K562 (cell line): ENCODE data around the gene UBE2N. TPM values are rescaled to one million over a fixed set of nuclear protein-coding genes. Genes with fewer than 3 reads are reported as not detected.
A peak's percentile ranks its signal among the peaks of the same experiment; 100 is the strongest.

Source experiments
- CHD4 ChIP-seq: fragments of 200-600 bp; sonication (generic); IDR thresholded peaks from 3 replicates; pipeline ENCODE4 v1.6.1; 2012; ENCODE audit warnings: low read depth, mild to moderate bottlenecking, mixed read lengths, low read length, inconsistent platforms; ENCODE audit not compliant: insufficient read depth, insufficient replicate concordance, poor library complexity, severe bottlenecking
- FIP1L1 ChIP-seq: fragments of 200-400 bp; formaldehyde crosslinking; IDR thresholded peaks from 2 replicates; pipeline ENCODE4 v1.6.1; 2018; ENCODE audit warnings: mild to moderate bottlenecking, low read depth, low read length; ENCODE audit not compliant: poor library complexity, severe bottlenecking
- FOXA1 ChIP-seq: fragments of 450-650 bp; IDR thresholded peaks from 2 replicates; pipeline ENCODE4 v1.6.1; 2016; ENCODE audit warnings: mild to moderate bottlenecking, borderline replicate concordance
- HMG20B ChIP-seq: fragments of 250-450 bp; sonication (Bioruptor Pico); IDR thresholded peaks from 2 replicates; pipeline ENCODE4 v1.5.0; 2021; ENCODE audit warnings: mild to moderate bottlenecking
- LCOR ChIP-seq: sonication (generic); formaldehyde crosslinking; IDR thresholded peaks from 2 replicates; pipeline ENCODE4 v1.8.0; 2022; ENCODE audit warnings: mild to moderate bottlenecking, missing genetic modification reagents
- MAZ ChIP-seq, 2 experiments: fragments of 450-650 bp in 1 of 2; sonication (generic) in 1 of 2; formaldehyde crosslinking; IDR thresholded peaks in 1 of 2; conservative IDR thresholded peaks in 1 of 2; 2 replicates each; pipeline versions ENCODE4 v1.4.0 to v1.5.0; 2020; ENCODE audit warnings: mild to moderate bottlenecking in 1 of 2, missing genetic modification reagents in 1 of 2
- NR3C1 ChIP-seq: sonication (generic); formaldehyde crosslinking; IDR thresholded peaks from 2 replicates; pipeline ENCODE4 v1.8.1; 2022; ENCODE audit warnings: missing genetic modification reagents
- SP1 ChIP-seq: sonication (generic); formaldehyde crosslinking; IDR thresholded peaks from 2 replicates; pipeline ENCODE4 v1.8.1; 2022; ENCODE audit warnings: mild to moderate bottlenecking, missing genetic modification reagents
- TAF7 ChIP-seq: fragments of 450-650 bp; IDR thresholded peaks from 2 replicates; pipeline ENCODE4 v1.6.1; 2016; ENCODE audit warnings: missing genetic modification characterization, missing compliant biosample characterization
- ZBTB7A ChIP-seq: IDR thresholded peaks from 2 replicates; pipeline ENCODE4 v1.6.1; 2011; ENCODE audit warnings: low read depth, mild to moderate bottlenecking, low read length, moderate library complexity, borderline replicate concordance; ENCODE audit not compliant: control insufficient read depth
- polyA plus RNA-seq, 8 experiments: library from polyadenylated mRNA; depleted of rRNA in 4 of 8; stranded (reverse) in 5 of 8; unstranded in 3 of 8; fragments of >200 nt; fragmentation: Nextera tagmentation in 2 of 8; fragmentation: Illumina TruSeq in 1 of 8; extraction: Ambion mirVana in 2 of 8; extraction: Trizol in 1 of 8; gene quantifications; 2 replicates each; pipeline versions ENCODE4 v1.2.1 to v1.2.3, GENCODE V29; 2011 to 2014; ENCODE audit warnings: inconsistent platforms in 1 of 8, missing spikeins in 1 of 8
- total RNA-seq, 7 experiments: library from RNA; depleted of rRNA in 6 of 7; stranded (reverse); fragments of >200 nt in 6 of 7; fragmentation: Illumina TruSeq in 2 of 7; extraction: Trizol in 2 of 7; gene quantifications; 2 replicates each; pipeline versions ENCODE4 v1.2.1 to v1.2.3, GENCODE V29; 2011 to 2021; ENCODE audit warnings: low replicate concordance in 1 of 7
- TF ChIP-seq, protein P1 (sequence below): fragments of 450-650 bp; formaldehyde crosslinking; IDR thresholded peaks from 2 replicates; pipeline ENCODE4 v1.4.0; 2020; ENCODE audit warnings: mild to moderate bottlenecking, mixed read lengths
- TF ChIP-seq, protein P2 (sequence below): fragments of 450-650 bp; IDR thresholded peaks from 2 replicates; pipeline ENCODE4 v1.6.1; 2016; ENCODE audit warnings: mild to moderate bottlenecking, moderate library complexity

The UBE2N gene
- total and polyA plus RNA-seq, 9 of the 15 experiments (the other 6 are each of a cell fraction or from before 2014, with no cell fraction given), result 189 to 826 (median 260) TPM

- TF ChIP-seq, protein P1, sequence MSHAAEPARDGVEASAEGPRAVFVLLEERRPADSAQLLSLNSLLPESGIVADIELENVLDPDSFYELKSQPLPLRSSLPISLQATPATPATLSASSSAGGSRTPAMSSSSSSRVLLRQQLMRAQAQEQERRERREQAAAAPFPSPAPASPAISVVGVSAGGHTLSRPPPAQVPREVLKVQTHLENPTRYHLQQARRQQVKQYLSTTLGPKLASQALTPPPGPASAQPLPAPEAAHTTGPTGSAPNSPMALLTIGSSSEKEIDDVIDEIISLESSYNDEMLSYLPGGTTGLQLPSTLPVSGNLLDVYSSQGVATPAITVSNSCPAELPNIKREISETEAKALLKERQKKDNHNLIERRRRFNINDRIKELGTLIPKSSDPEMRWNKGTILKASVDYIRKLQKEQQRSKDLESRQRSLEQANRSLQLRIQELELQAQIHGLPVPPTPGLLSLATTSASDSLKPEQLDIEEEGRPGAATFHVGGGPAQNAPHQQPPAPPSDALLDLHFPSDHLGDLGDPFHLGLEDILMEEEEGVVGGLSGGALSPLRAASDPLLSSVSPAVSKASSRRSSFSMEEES (CRISPR knock-in tag), result no peak
- TF ChIP-seq NR3C1 (no peak; the same call in 1 of the 2 replicates), TAF7 (tag) (no peak; the same call in 1 of the 2 replicates), ZBTB7A (peak; percentile 81), LCOR (CRISPR knock-in tag) (no peak), MAZ (CRISPR knock-in tag; conservative IDR thresholded peaks at IDR 0.05 in 1 of 2, IDR thresholded peaks at IDR 0.05 in 1 of 2) (peak; percentile 96 to 98), FOXA1 (no peak), CHD4 (no peak), SP1 (peak; percentile 86), FIP1L1 (no peak), HMG20B (CRISPR knock-in tag) (no peak)
- TF ChIP-seq, protein P2, sequence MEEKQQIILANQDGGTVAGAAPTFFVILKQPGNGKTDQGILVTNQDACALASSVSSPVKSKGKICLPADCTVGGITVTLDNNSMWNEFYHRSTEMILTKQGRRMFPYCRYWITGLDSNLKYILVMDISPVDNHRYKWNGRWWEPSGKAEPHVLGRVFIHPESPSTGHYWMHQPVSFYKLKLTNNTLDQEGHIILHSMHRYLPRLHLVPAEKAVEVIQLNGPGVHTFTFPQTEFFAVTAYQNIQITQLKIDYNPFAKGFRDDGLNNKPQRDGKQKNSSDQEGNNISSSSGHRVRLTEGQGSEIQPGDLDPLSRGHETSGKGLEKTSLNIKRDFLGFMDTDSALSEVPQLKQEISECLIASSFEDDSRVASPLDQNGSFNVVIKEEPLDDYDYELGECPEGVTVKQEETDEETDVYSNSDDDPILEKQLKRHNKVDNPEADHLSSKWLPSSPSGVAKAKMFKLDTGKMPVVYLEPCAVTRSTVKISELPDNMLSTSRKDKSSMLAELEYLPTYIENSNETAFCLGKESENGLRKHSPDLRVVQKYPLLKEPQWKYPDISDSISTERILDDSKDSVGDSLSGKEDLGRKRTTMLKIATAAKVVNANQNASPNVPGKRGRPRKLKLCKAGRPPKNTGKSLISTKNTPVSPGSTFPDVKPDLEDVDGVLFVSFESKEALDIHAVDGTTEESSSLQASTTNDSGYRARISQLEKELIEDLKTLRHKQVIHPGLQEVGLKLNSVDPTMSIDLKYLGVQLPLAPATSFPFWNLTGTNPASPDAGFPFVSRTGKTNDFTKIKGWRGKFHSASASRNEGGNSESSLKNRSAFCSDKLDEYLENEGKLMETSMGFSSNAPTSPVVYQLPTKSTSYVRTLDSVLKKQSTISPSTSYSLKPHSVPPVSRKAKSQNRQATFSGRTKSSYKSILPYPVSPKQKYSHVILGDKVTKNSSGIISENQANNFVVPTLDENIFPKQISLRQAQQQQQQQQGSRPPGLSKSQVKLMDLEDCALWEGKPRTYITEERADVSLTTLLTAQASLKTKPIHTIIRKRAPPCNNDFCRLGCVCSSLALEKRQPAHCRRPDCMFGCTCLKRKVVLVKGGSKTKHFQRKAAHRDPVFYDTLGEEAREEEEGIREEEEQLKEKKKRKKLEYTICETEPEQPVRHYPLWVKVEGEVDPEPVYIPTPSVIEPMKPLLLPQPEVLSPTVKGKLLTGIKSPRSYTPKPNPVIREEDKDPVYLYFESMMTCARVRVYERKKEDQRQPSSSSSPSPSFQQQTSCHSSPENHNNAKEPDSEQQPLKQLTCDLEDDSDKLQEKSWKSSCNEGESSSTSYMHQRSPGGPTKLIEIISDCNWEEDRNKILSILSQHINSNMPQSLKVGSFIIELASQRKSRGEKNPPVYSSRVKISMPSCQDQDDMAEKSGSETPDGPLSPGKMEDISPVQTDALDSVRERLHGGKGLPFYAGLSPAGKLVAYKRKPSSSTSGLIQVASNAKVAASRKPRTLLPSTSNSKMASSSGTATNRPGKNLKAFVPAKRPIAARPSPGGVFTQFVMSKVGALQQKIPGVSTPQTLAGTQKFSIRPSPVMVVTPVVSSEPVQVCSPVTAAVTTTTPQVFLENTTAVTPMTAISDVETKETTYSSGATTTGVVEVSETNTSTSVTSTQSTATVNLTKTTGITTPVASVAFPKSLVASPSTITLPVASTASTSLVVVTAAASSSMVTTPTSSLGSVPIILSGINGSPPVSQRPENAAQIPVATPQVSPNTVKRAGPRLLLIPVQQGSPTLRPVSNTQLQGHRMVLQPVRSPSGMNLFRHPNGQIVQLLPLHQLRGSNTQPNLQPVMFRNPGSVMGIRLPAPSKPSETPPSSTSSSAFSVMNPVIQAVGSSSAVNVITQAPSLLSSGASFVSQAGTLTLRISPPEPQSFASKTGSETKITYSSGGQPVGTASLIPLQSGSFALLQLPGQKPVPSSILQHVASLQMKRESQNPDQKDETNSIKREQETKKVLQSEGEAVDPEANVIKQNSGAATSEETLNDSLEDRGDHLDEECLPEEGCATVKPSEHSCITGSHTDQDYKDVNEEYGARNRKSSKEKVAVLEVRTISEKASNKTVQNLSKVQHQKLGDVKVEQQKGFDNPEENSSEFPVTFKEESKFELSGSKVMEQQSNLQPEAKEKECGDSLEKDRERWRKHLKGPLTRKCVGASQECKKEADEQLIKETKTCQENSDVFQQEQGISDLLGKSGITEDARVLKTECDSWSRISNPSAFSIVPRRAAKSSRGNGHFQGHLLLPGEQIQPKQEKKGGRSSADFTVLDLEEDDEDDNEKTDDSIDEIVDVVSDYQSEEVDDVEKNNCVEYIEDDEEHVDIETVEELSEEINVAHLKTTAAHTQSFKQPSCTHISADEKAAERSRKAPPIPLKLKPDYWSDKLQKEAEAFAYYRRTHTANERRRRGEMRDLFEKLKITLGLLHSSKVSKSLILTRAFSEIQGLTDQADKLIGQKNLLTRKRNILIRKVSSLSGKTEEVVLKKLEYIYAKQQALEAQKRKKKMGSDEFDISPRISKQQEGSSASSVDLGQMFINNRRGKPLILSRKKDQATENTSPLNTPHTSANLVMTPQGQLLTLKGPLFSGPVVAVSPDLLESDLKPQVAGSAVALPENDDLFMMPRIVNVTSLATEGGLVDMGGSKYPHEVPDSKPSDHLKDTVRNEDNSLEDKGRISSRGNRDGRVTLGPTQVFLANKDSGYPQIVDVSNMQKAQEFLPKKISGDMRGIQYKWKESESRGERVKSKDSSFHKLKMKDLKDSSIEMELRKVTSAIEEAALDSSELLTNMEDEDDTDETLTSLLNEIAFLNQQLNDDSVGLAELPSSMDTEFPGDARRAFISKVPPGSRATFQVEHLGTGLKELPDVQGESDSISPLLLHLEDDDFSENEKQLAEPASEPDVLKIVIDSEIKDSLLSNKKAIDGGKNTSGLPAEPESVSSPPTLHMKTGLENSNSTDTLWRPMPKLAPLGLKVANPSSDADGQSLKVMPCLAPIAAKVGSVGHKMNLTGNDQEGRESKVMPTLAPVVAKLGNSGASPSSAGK, result peak; percentile 85
Measured at GRCh38 chr12:93441617-93442410, at the start of gene UBE2N (continued).
